Upper lobe of left lung (tissue), 4 donors: ENCODE measurements around the gene SZRD1.

Source experiments
- POLR2A ChIP-seq, 4 donors: fragments of 450-650 bp; IDR thresholded peaks; one replicate each; pipeline ENCODE4 v1.5.1; 2016 to 2017; ENCODE audit warnings: antibody characterized with exemption in 4 of 4, mild to moderate bottlenecking in 2 of 4
- POLR2AphosphoS5 ChIP-seq, 2 donors: sonication (generic); formaldehyde crosslinking; IDR thresholded peaks; one replicate each; pipeline ENCODE4 v1.5.1; 2017; ENCODE audit warnings: antibody characterized with exemption in 2 of 2
- TF ChIP-seq, protein P1 (sequence below), 6 experiments: fragments of 450-650 bp in 4 of 6; fragments of 200-600 bp in 2 of 6; sonication (generic) in 2 of 6; IDR thresholded peaks; one replicate each; pipeline ENCODE4 v1.5.1; 2016 to 2019; ENCODE audit warnings: antibody characterized with exemption in 6 of 6

DNA sequence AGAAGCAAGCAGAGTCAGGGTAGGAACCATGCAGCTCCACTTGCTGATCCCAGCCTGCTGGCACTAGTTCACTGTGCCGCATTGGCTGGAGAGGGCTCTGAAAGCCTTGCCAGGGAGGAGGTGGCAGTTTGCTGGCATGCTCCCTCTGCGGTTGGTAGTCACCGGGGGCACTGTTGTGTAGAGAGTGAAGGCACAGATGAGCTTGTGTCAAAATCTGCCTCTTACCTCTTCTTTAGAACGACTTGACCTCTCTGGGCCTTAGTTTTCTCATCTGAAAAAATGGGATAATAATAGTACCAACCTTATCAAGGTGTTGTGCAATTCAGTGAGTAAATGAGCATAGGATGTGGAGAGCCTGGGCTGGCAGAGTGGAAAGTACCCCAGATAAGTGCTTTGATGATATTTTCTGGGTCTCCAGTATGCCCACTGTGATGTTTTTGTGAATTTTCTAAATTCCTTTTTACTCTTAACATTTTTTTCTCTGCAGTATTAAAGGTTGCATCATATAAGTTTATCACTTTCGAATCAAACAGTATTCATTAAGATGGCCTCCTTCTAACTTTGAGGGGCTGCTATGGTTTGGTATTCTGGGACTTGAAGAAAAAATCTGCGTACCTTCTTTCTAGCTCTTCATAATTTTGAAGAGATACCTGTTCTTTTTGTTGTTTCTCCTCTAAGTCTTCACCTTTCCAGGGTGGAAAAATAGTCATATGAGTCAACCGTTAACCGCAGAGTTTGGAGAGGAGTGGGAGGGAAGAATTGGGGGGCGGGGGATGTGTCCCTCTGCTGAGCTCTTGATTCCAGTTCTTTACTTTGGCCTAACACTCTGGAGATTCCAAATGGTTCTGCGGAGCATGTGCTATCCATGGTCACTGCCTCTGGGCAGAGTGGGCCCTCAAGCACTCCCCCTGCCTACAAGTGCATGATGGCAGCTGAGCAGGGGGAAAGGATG, 26.8 kb downstream of the SZRD1 start:
- TF ChIP-seq, protein P1, sequence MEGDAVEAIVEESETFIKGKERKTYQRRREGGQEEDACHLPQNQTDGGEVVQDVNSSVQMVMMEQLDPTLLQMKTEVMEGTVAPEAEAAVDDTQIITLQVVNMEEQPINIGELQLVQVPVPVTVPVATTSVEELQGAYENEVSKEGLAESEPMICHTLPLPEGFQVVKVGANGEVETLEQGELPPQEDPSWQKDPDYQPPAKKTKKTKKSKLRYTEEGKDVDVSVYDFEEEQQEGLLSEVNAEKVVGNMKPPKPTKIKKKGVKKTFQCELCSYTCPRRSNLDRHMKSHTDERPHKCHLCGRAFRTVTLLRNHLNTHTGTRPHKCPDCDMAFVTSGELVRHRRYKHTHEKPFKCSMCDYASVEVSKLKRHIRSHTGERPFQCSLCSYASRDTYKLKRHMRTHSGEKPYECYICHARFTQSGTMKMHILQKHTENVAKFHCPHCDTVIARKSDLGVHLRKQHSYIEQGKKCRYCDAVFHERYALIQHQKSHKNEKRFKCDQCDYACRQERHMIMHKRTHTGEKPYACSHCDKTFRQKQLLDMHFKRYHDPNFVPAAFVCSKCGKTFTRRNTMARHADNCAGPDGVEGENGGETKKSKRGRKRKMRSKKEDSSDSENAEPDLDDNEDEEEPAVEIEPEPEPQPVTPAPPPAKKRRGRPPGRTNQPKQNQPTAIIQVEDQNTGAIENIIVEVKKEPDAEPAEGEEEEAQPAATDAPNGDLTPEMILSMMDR (IDR thresholded peaks at IDR 0.05): no peak
- no peak for TF ChIP-seq POLR2A (IDR thresholded peaks at IDR 0.05)
- TF ChIP-seq POLR2AphosphoS5 (IDR thresholded peaks at IDR 0.05): no peak
